Tibial nerve (tissue), 3 donors: ENCODE data around the gene CNOT9.

Experiments used
- POLR2A ChIP-seq, 2 donors: fragments of 450-650 bp; IDR thresholded peaks; one replicate each; pipeline ENCODE4 v1.6.1; 2017; ENCODE audit warnings: antibody characterized with exemption in 2 of 2, mild to moderate bottlenecking in 2 of 2, moderate library complexity in 2 of 2
- TF ChIP-seq, protein P1 (sequence below), 5 experiments: fragments of 200-600 bp in 3 of 5; fragments of 450-650 bp in 2 of 5; sonication (generic) in 3 of 5; IDR thresholded peaks; one replicate each; pipeline ENCODE4 v1.5.1; 2016 to 2019; ENCODE audit warnings: antibody characterized with exemption in 5 of 5, mild to moderate bottlenecking in 3 of 5, moderate library complexity in 2 of 5

GRCh38 chr2:218536804-218537494 lies 31.7 kb upstream of the CNOT9 start:
- TF ChIP-seq, protein P1, sequence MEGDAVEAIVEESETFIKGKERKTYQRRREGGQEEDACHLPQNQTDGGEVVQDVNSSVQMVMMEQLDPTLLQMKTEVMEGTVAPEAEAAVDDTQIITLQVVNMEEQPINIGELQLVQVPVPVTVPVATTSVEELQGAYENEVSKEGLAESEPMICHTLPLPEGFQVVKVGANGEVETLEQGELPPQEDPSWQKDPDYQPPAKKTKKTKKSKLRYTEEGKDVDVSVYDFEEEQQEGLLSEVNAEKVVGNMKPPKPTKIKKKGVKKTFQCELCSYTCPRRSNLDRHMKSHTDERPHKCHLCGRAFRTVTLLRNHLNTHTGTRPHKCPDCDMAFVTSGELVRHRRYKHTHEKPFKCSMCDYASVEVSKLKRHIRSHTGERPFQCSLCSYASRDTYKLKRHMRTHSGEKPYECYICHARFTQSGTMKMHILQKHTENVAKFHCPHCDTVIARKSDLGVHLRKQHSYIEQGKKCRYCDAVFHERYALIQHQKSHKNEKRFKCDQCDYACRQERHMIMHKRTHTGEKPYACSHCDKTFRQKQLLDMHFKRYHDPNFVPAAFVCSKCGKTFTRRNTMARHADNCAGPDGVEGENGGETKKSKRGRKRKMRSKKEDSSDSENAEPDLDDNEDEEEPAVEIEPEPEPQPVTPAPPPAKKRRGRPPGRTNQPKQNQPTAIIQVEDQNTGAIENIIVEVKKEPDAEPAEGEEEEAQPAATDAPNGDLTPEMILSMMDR (IDR thresholded peaks at IDR 0.05) = no peak
- no peak for TF ChIP-seq POLR2A (IDR thresholded peaks at IDR 0.05)
